Effector CD4-positive, alpha-beta T cell (primary cell): Measurements from ENCODE around the gene PGM5.

Experiments
- DNase-seq: peaks from one replicate; pipeline ENCODE4 v3.0.0-alpha.2; 2020

PGM5 gene

GRCh38 chr9:68500457-68501381, 144.3 kb downstream of the PGM5 start:
- no peak for DNase-seq

- no peak for DNase-seq
Observed at GRCh38 chr9:68502279-68502678, 145.9 kb downstream of the PGM5 start.

GRCh38 chr9:68505681-68506409, 149.4 kb downstream of the PGM5 start:
- DNase-seq, result no peak

- DNase-seq, result no peak
Observed at GRCh38 chr9:68506551-68506950, 150.1 kb downstream of the PGM5 start.

GRCh38 chr9:68507130-68507805, 150.9 kb downstream of the PGM5 start:
- no peak for DNase-seq

- no peak for DNase-seq
Observed at GRCh38 chr9:68507806-68508145, 151.4 kb downstream of the PGM5 start.

GRCh38 chr9:68508547-68508946, 152.1 kb downstream of the PGM5 start:
- DNase-seq, result no peak

- no peak for DNase-seq
Observed at GRCh38 chr9:68509689-68510088, 153.3 kb downstream of the PGM5 start.

- no peak for DNase-seq
Observed at GRCh38 chr9:68513385-68513784, 157.0 kb downstream of the PGM5 start.

GRCh38 chr9:68513981-68514380, 157.6 kb downstream of the PGM5 start:
- DNase-seq, result no peak

- no peak for DNase-seq
Observed at GRCh38 chr9:68515326-68516017, 159.1 kb downstream of the PGM5 start.

- no peak for DNase-seq
Observed at GRCh38 chr9:68522131-68522530, 165.7 kb downstream of the PGM5 start.

GRCh38 chr9:68522954-68523353, 166.5 kb downstream of the PGM5 start:
- no peak for DNase-seq

GRCh38 chr9:68523367-68523936, 167.0 kb downstream of the PGM5 start:
- no peak for DNase-seq

GRCh38 chr9:68530618-68531017, 174.2 kb downstream of the PGM5 start:
- no peak for DNase-seq

GRCh38 chr9:68532131-68532530, 175.7 kb downstream of the PGM5 start:
- no peak for DNase-seq

- DNase-seq, result no peak
Observed at GRCh38 chr9:68533678-68534077, 177.3 kb downstream of the PGM5 start.

- DNase-seq, result no peak
Observed at GRCh38 chr9:68536876-68537615, 180.6 kb downstream of the PGM5 start.

GRCh38 chr9:68537616-68537880, 181.1 kb downstream of the PGM5 start:
- DNase-seq, result no peak

- DNase-seq, result no peak
Observed at GRCh38 chr9:68538200-68538599, 181.8 kb downstream of the PGM5 start.

- DNase-seq, result no peak
Observed at GRCh38 chr9:68540712-68541535, 184.5 kb downstream of the PGM5 start, which contains the start of gene TMEM252. Gene TMEM252 (minus strand): TSS chr9:68540883. CDS start chr9:68540814, 69 bp downstream.
